ENCODE results near the gene DAW1.

DNA sequence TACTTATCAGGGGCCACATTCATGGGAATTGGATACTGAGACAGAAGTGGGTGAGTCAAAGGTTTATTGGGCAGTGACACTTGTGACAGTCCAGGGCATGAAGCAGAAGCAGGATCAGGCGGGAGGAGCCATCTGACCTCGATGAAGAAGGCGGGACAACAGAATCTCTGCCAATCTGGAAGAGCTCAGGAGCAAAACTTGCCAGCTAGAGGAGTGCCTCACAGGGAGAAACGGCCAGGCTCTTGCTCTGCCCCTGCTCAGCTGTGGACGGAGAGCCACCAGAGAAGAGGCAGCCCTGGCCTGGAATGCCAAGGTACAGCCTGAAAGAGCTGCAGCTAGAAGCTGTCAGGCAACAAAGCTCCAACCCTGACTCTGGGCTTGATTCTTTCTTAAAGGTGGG, 16.9 kb downstream of the DAW1 start:
- TF ChIP-seq CTCF (IDR thresholded peaks at IDR 0.05) (no peak), POLR2A (IDR thresholded peaks at IDR 0.05) (no peak)

Data from thyroid gland (tissue), 4 donors.